BJ (cell line): ENCODE measurements around the gene CRYBB1. TPM values are rescaled to one million over a fixed set of nuclear protein-coding genes. Genes with fewer than 3 reads are reported as not detected.
A peak's percentile ranks its signal among the peaks of the same experiment; 100 is the strongest.

Source experiments
- CTCF ChIA-PET: fragments of 350-600 bp; formaldehyde crosslinking; extraction: SDS; loops from one replicate; lab custom pipeline; 2021; ENCODE audit warnings: antibody characterized with exemption, inconsistent platforms; lab: Yijun Ruan, JAX
- POLR2A ChIA-PET: fragments of 300-600 bp; sonication (Branson Sonifier 250); formaldehyde crosslinking; extraction: SDS; loops from one replicate; lab custom pipeline; 2021; ENCODE audit warnings: antibody characterized with exemption; lab: Charles Lee
- DNase-seq: peaks from one replicate; pipeline ENCODE4 v3.0.0-alpha.2; 2011; ENCODE audit warnings: low read depth
- H3K27me3 ChIP-seq: 2 replicates; pipeline ENCODE4 v1.6.0; 2011; ENCODE audit warnings: low read length; ENCODE audit not compliant: control insufficient read depth, insufficient read depth
- H3K36me3 ChIP-seq: 2 replicates; pipeline ENCODE4 v1.5.1; 2011; ENCODE audit warnings: low read length; ENCODE audit not compliant: control insufficient read depth, insufficient read depth
- H3K4me3 ChIP-seq: 2 replicates; pipeline ENCODE4 v1.5.1; 2011; ENCODE audit warnings: low read depth, mild to moderate bottlenecking, control low read depth, low read length
- CTCF ChIP-seq: IDR thresholded peaks from 2 replicates; pipeline ENCODE4 v1.5.1; 2011; ENCODE audit warnings: low read depth, mild to moderate bottlenecking, control low read depth, inconsistent platforms, low read length, moderate library complexity; ENCODE audit not compliant: insufficient read depth
- polyA plus RNA-seq: library from polyadenylated mRNA; depleted of rRNA; stranded (reverse); fragments of >200 nt; gene quantifications from 2 replicates; pipeline ENCODE4 v1.2.3, GENCODE V29; 2011

Gene CRYBB1
- polyA plus RNA-seq, 1 experiment = not detected

- no peaks in the 10 kb centered on the region for H3K36me3 ChIP-seq
- no peak overlapping the region for H3K4me3 ChIP-seq
- H3K27me3 ChIP-seq = peaks cover 15% of the 10 kb centered on the region
- CTCF ChIA-PET = interaction anchor here (0.6 to 0.8 kb wide), 2 partner anchors 54 to 89 kb away, joined by 3 read pairs; no protein-coding TSS in a partner anchor
- TF ChIP-seq CTCF = no peak
- POLR2A ChIA-PET = no interaction called here
- no peak for DNase-seq
Measured at GRCh38 chr22:26592421-26592891, 25.4 kb downstream of the CRYBB1 start.

- ChIA-PET POLR2A (no interaction called here), CTCF (interaction anchor here (0.6 kb wide), 1 partner anchor 39 kb away, joined by 3 read pairs; no protein-coding TSS in a partner anchor)
- no peak for DNase-seq
Measured at GRCh38 chr22:26589845-26590736, 27.7 kb downstream of the CRYBB1 start, which contains the start of gene TPST2. TPST2 (minus strand) TSS chr22:26590132; CDS start chr22:26541630, 48,502 bp downstream.

GRCh38 chr22:26589367-26589844 is 28.4 kb downstream of the CRYBB1 start:
- no peak for DNase-seq
- ChIA-PET CTCF (interaction anchor here (0.6 kb wide), 1 partner anchor 38 kb away, joined by 3 read pairs; no protein-coding TSS in a partner anchor), POLR2A (no interaction called here)
- H3K27me3 ChIP-seq = peaks cover 7% of the 10 kb centered on the region
- no peaks in the 10 kb centered on the region for H3K36me3 ChIP-seq
- H3K4me3 ChIP-seq = peak overlapping the region; percentile 90
- TF ChIP-seq CTCF = no peak

More at GRCh38 chr22:26589845-26590736, 27.7 kb downstream of the CRYBB1 start, which contains the start of gene TPST2:
- no peak for TF ChIP-seq CTCF
- H3K36me3 ChIP-seq = no peaks in the 10 kb centered on the region
- peak within 1 kb of the TSS; percentile 90 for H3K4me3 ChIP-seq
- H3K27me3 ChIP-seq = peaks cover 7% of the 10 kb centered on the region

- Histone ChIP-seq H3K4me3 (peak overlapping the region; percentile 90), H3K36me3 (no peaks in the 10 kb centered on the region), H3K27me3 (peaks cover 3% of the 10 kb centered on the region)
- ChIA-PET POLR2A (no interaction called here), CTCF (interaction anchor here (0.6 kb wide), 1 partner anchor 38 kb away, joined by 3 read pairs; no protein-coding TSS in a partner anchor)
- TF ChIP-seq CTCF = no peak
- no peak for DNase-seq
Measured at GRCh38 chr22:26588729-26589366, 29.0 kb downstream of the CRYBB1 start.
